HG02588 (cell line): ENCODE data around the gene XCR1.
A peak's percentile ranks its signal among the peaks of the same experiment; 100 is the strongest.
"Not testable (repeated sequence)": the region's sequence is repeated elsewhere in the genome, so short reads cannot be mapped to it uniquely, and the experiment has no call there.

Experiments used
- ATAC-seq: cut with Tn5 transposase; IDR thresholded peaks from one replicate; pipeline ENCODE4 v1.9.1; 2021; ENCODE audit warnings: mild to moderate bottlenecking, moderate library complexity; ENCODE audit not compliant: unreplicated experiment

The XCR1 gene

GRCh38 chr3:46007280-46007679 is 20.0 kb downstream of the XCR1 start:
- no peak for ATAC-seq

- ATAC-seq = no peak
Measured at GRCh38 chr3:46006238-46007032, 20.8 kb downstream of the XCR1 start.

- ATAC-seq = not testable (repeated sequence)
Measured at GRCh38 chr3:46003706-46004105, 23.6 kb downstream of the XCR1 start.

GRCh38 chr3:46001178-46001577 is 26.1 kb downstream of the XCR1 start:
- no peak for ATAC-seq

GRCh38 chr3:45997942-45998341 is 29.3 kb downstream of the XCR1 start:
- ATAC-seq = no peak

GRCh38 chr3:45997499-45997898 is 29.8 kb downstream of the XCR1 start:
- ATAC-seq = not testable (repeated sequence)

GRCh38 chr3:45995236-45996192 is 31.8 kb downstream of the XCR1 start, which contains the start of gene FYCO1:
FYCO1 (minus strand) TSS chr3:45995824; CDS start chr3:45984910, 10,914 bp downstream.
- peak; percentile 90 for ATAC-seq

GRCh38 chr3:45994419-45995235 is 32.7 kb downstream of the XCR1 start:
- peak; percentile 14 for ATAC-seq

- ATAC-seq = no peak
Measured at GRCh38 chr3:45993421-45994027, 33.8 kb downstream of the XCR1 start.

- ATAC-seq = no peak
Measured at GRCh38 chr3:45992821-45993221, 34.5 kb downstream of the XCR1 start.

GRCh38 chr3:45992133-45992729 is 35.1 kb downstream of the XCR1 start:
- ATAC-seq = no peak

GRCh38 chr3:45991341-45991740 is 35.9 kb downstream of the XCR1 start:
- ATAC-seq = no peak

- no peak for ATAC-seq
Measured at GRCh38 chr3:45990181-45990580, 37.1 kb downstream of the XCR1 start.

GRCh38 chr3:45988804-45989203 is 38.5 kb downstream of the XCR1 start:
- ATAC-seq = no peak

GRCh38 chr3:45988362-45988761 is 38.9 kb downstream of the XCR1 start:
- no peak for ATAC-seq

- ATAC-seq = no peak
Measured at GRCh38 chr3:45987368-45988291, 39.7 kb downstream of the XCR1 start.

GRCh38 chr3:45986303-45986982 is 40.8 kb downstream of the XCR1 start:
- no peak for ATAC-seq

- no peak for ATAC-seq
Measured at GRCh38 chr3:45985532-45986302, 41.6 kb downstream of the XCR1 start.
